HUES64 (cell line): ENCODE measurements around the gene ADAMTS1. TPM values are rescaled to one million over a fixed set of nuclear protein-coding genes. Genes with fewer than 3 reads are reported as not detected.

Experiments
- H3K27ac ChIP-seq: 2 replicates; pipeline ENCODE4 v1.7.0; 2013; ENCODE audit warnings: low read depth, low read length, inconsistent platforms
- H3K27me3 ChIP-seq: 2 replicates; pipeline ENCODE4 v1.6.1; 2013; ENCODE audit warnings: mild to moderate bottlenecking, low read length; ENCODE audit not compliant: insufficient read depth
- H3K36me3 ChIP-seq: 2 replicates; pipeline ENCODE4 v1.6.1; 2013; ENCODE audit warnings: mild to moderate bottlenecking, low read length; ENCODE audit not compliant: insufficient read depth
- H3K4me1 ChIP-seq: 2 replicates; pipeline ENCODE4 v1.6.1; 2013; ENCODE audit warnings: mild to moderate bottlenecking, low read length, moderate library complexity; ENCODE audit not compliant: insufficient read depth
- H3K4me3 ChIP-seq: 2 replicates; pipeline ENCODE4 v1.5.1; 2013; ENCODE audit warnings: mild to moderate bottlenecking, low read length, moderate library complexity
- H3K9ac ChIP-seq: 2 replicates; pipeline ENCODE4 v1.6.1; 2013; ENCODE audit warnings: mild to moderate bottlenecking, low read depth, low read length
- H3K9me3 ChIP-seq: 2 replicates; pipeline ENCODE4 v1.6.1; 2013; ENCODE audit warnings: low read depth, low read length; ENCODE audit not compliant: insufficient read depth
- WGBS: fragments of 150-250, 120-280 bp; methylation state at CpG from one replicate; pipeline ENCODE4 v1.1.7; 2013; ENCODE audit warnings: missing lambda C conversion rate; 5-methylcytosine and 5-hydroxymethylcytosine counted together
- polyA plus RNA-seq, 2 experiments: library from polyadenylated mRNA; stranded (reverse); fragments of 50-300 nt; gene quantifications; one replicate each; pipeline ENCODE4 v1.2.3, GENCODE V29; 2013

ADAMTS1 gene
- 8.1 TPM for polyA plus RNA-seq (2013, experiment 1 of 2)
- 12.5 TPM for polyA plus RNA-seq (2013, experiment 2 of 2)

- H3K4me3 ChIP-seq: peak within 1 kb of the TSS; percentile 74
- H3K9ac ChIP-seq: peak within 1 kb of the TSS; percentile 89
These were observed at the start of gene ADAMTS1 for GRCh38 chr21:26845066-26845758. ADAMTS1 (minus strand) TSS chr21:26845409; CDS start chr21:26844954, 455 bp downstream.

GRCh38 chr21:26892151-26892550 is 46.9 kb upstream of the ADAMTS1 start:
- no peak overlapping the region for H3K4me3 ChIP-seq
- WGBS: no CpG with 5 or more reads among the region's 1 CpG
- no peak overlapping the region for H3K9ac ChIP-seq
- H3K9me3 ChIP-seq: no peaks in the 10 kb centered on the region; the same call in 1 of the 2 replicates
- no peaks in the 10 kb centered on the region for H3K36me3 ChIP-seq
- no peak overlapping the region for H3K27ac ChIP-seq
- H3K27me3 ChIP-seq: no peaks in the 10 kb centered on the region
- H3K4me1 ChIP-seq: no peaks in the 10 kb centered on the region

More at GRCh38 chr21:26845066-26845758, at the start of gene ADAMTS1:
- H3K27me3 ChIP-seq: peaks cover 26% of the 10 kb centered on the region
- peaks cover 20% of the 10 kb centered on the region for H3K4me1 ChIP-seq
- WGBS: under 1% methylated on average over 56 of the region's 56 CpGs
- H3K9me3 ChIP-seq: no peaks in the 10 kb centered on the region
- H3K36me3 ChIP-seq: peaks cover 22% of the 10 kb centered on the region
- peak within 1 kb of the TSS; percentile 69 for H3K27ac ChIP-seq

GRCh38 chr21:26888931-26889330 is 43.7 kb upstream of the ADAMTS1 start:
- Histone ChIP-seq H3K9ac (no peak overlapping the region), H3K27me3 (no peaks in the 10 kb centered on the region), H3K4me3 (no peak overlapping the region), H3K36me3 (no peaks in the 10 kb centered on the region), H3K9me3 (no peaks in the 10 kb centered on the region; the same call in 1 of the 2 replicates), H3K27ac (no peak overlapping the region), H3K4me1 (no peaks in the 10 kb centered on the region)
- WGBS: 94% methylated on average over 5 of the region's 5 CpGs

DNA sequence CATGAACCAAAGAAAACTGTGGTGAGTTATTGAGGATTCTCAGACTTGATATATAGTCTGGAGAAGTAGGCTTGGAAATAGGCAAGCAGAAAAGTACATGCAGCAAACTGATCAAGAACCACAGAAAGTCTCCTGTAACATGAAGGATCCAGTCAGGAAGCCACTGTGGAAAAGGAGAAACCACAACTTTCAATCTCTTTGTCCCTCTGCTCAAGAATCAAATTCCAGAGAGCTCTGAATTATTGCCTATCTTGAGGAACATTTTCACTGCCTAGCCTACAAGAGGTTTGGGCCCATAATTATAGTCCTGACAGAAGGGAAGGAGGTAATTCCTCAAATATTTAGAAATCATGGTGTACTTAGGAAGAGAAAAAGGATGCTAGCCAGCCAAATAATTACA is 43.0 kb upstream of the ADAMTS1 start:
- H3K9me3 ChIP-seq: no peaks in the 10 kb centered on the region; the same call in 1 of the 2 replicates
- H3K36me3 ChIP-seq: no peaks in the 10 kb centered on the region

DNA sequence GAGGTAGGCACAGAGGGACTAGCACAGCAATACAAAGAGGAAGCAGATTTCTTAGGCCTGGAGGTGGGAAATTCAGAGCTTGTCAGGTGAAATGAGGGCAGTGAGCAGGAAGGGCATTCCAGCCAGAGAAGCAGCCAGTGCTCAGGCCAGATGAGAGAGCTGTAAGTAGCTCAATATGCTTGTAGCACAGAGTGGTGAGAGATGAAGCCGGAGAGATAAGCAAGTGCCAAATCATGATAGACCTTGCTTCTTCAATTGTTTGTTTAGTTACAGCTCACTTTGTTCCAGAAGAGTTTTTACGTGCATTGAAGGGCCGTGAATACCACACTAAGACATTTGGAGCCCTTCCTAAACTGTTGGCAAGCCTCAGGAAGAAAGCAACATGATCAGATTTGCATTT is 42.0 kb upstream of the ADAMTS1 start:
- no peaks in the 10 kb centered on the region for H3K36me3 ChIP-seq
- H3K4me1 ChIP-seq: no peaks in the 10 kb centered on the region
- no peak overlapping the region for H3K27ac ChIP-seq
- no peaks in the 10 kb centered on the region; the same call in 1 of the 2 replicates for H3K9me3 ChIP-seq
- 90% methylated on average over 3 of the region's 3 CpGs for WGBS
- H3K4me3 ChIP-seq: no peak overlapping the region
- no peak overlapping the region for H3K9ac ChIP-seq
- no peaks in the 10 kb centered on the region for H3K27me3 ChIP-seq

More for the DNA sequence above, 43.0 kb upstream of the ADAMTS1 start:
- H3K4me1 ChIP-seq: no peaks in the 10 kb centered on the region
- H3K27me3 ChIP-seq: no peaks in the 10 kb centered on the region
- no peak overlapping the region for H3K27ac ChIP-seq
- H3K4me3 ChIP-seq: no peak overlapping the region
- H3K9ac ChIP-seq: no peak overlapping the region

GRCh38 chr21:26884436-26884835 is 39.2 kb upstream of the ADAMTS1 start:
- Histone ChIP-seq H3K9me3 (no peaks in the 10 kb centered on the region; the same call in 1 of the 2 replicates), H3K36me3 (no peaks in the 10 kb centered on the region), H3K27me3 (no peaks in the 10 kb centered on the region), H3K27ac (no peak overlapping the region), H3K4me3 (no peak overlapping the region), H3K4me1 (no peaks in the 10 kb centered on the region), H3K9ac (no peak overlapping the region)
- 83% methylated on average over 2 of the region's 2 CpGs for WGBS

DNA sequence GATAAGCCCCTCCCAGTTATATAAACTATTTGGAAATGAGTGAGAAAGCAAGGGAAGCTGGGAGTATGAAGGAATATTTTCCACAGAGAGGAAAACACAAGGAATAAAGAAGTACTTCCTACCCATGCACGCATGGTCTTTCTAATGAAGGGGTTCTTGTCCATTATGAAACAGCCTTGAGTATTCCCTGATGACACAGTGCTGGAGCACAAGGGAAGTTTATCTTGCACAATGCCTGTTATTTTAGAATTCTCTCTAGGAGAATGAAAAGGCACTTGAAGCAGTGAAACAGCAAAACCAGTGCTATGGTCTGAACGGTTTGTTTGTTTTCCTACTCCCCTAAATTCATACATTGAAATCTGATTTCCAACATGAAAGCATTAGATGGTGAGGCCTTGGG is 38.6 kb upstream of the ADAMTS1 start:
- H3K9me3 ChIP-seq: no peaks in the 10 kb centered on the region; the same call in 1 of the 2 replicates
- H3K27me3 ChIP-seq: no peaks in the 10 kb centered on the region
- no peak overlapping the region for H3K4me3 ChIP-seq
- no peak overlapping the region for H3K9ac ChIP-seq
- H3K4me1 ChIP-seq: no peaks in the 10 kb centered on the region
- no peaks in the 10 kb centered on the region for H3K36me3 ChIP-seq
- H3K27ac ChIP-seq: no peak overlapping the region
- WGBS: 95% methylated on average over 2 of the region's 2 CpGs

DNA sequence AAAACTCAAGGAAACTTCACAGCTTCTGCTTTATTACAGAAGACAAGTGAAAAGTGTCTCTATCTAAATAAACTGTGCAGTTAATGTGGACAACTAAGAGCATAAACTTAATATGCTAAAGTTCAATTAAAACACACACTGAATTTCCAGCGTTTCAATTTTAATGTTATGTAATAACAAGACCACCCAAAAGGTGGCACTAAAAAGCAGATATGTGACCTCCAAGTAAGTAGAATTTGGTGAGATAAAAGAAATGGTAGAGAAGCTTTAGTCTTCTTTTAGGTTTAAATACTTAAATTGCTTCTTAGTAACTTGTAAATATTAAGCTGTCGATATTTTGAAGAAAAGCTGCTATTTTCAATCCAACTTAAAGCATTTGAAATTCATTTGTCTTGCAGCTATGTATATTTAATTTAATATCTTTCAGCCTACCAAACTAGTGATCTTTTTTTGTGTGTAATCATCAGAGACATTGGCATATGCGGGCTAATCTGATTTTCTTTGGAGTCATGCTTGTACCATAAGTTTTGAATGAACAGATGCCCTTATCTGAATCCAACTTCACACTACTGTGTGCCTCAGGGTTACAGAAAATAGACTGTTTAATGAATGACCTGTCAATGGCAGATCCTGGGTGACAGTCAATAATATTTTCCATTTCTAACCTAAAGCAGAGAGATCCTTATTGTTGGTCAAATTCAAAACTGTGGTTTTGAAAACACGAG is 36.5 kb upstream of the ADAMTS1 start:
- H3K4me1 ChIP-seq: no peaks in the 10 kb centered on the region
- H3K27ac ChIP-seq: no peak overlapping the region
- H3K9ac ChIP-seq: no peak overlapping the region
- no peaks in the 10 kb centered on the region for H3K9me3 ChIP-seq
- WGBS: 81% methylated on average over 2 of the region's 4 CpGs
- no peaks in the 10 kb centered on the region for H3K36me3 ChIP-seq
- H3K4me3 ChIP-seq: no peak overlapping the region
- no peaks in the 10 kb centered on the region for H3K27me3 ChIP-seq

GRCh38 chr21:26877018-26877417 is 31.8 kb upstream of the ADAMTS1 start:
- no peaks in the 10 kb centered on the region for H3K36me3 ChIP-seq
- peaks cover 9% of the 10 kb centered on the region for H3K9me3 ChIP-seq
- no peak overlapping the region for H3K27ac ChIP-seq
- H3K4me3 ChIP-seq: no peak overlapping the region
- H3K27me3 ChIP-seq: no peaks in the 10 kb centered on the region
- no peaks in the 10 kb centered on the region for H3K4me1 ChIP-seq
- H3K9ac ChIP-seq: no peak overlapping the region
- 92% methylated on average over 3 of the region's 6 CpGs for WGBS

- Histone ChIP-seq H3K4me3 (no peak overlapping the region), H3K27ac (no peak overlapping the region)
- 89% methylated on average over 1 of the region's 1 CpG for WGBS
These were observed 29.1 kb upstream of the ADAMTS1 start for GRCh38 chr21:26874347-26874746.

DNA sequence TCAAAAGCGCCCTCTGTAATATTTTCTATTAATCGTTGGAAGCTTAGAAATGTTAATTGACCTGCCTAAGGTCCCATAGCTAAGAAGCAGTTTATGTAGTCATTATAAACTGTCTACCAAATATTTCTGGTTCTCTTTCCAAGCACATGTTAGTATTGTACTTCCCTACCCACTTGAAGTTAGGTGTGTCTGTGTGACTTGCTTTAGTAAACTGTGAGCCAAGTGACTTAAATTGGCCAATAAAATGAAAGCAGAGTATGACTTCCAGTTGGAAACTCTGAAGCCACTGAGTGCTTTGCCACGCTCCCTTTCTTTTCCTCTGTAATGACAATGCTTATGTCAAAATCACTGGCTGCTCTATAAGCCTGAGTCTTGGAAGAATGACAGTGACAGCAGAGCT is 20.6 kb upstream of the ADAMTS1 start:
- H3K4me3 ChIP-seq: no peak overlapping the region
- 88% methylated on average over 1 of the region's 3 CpGs for WGBS
- H3K9ac ChIP-seq: no peak overlapping the region
- no peaks in the 10 kb centered on the region for H3K36me3 ChIP-seq
- no peaks in the 10 kb centered on the region for H3K27me3 ChIP-seq
- H3K9me3 ChIP-seq: 0 out of 2 replicates have a peak, but pooled peaks cover 8% of the 10 kb centered on the region
- H3K4me1 ChIP-seq: peaks cover 10% of the 10 kb centered on the region
- H3K27ac ChIP-seq: no peak overlapping the region

More at GRCh38 chr21:26874347-26874746, 29.1 kb upstream of the ADAMTS1 start:
- no peaks in the 10 kb centered on the region for H3K27me3 ChIP-seq
- H3K36me3 ChIP-seq: no peaks in the 10 kb centered on the region
- no peaks in the 10 kb centered on the region for H3K4me1 ChIP-seq
- no peak overlapping the region for H3K9ac ChIP-seq
- H3K9me3 ChIP-seq: peaks cover 17% of the 10 kb centered on the region
